LNCAP (cell line): ENCODE results near the gene AHDC1.

Experiments used
- TF ChIP-seq, protein P1 (sequence below): fragments of 450-650 bp; IDR thresholded peaks from 2 replicates; pipeline ENCODE4 v1.5.1; 2017; ENCODE audit warnings: mild to moderate bottlenecking

AHDC1 gene

DNA sequence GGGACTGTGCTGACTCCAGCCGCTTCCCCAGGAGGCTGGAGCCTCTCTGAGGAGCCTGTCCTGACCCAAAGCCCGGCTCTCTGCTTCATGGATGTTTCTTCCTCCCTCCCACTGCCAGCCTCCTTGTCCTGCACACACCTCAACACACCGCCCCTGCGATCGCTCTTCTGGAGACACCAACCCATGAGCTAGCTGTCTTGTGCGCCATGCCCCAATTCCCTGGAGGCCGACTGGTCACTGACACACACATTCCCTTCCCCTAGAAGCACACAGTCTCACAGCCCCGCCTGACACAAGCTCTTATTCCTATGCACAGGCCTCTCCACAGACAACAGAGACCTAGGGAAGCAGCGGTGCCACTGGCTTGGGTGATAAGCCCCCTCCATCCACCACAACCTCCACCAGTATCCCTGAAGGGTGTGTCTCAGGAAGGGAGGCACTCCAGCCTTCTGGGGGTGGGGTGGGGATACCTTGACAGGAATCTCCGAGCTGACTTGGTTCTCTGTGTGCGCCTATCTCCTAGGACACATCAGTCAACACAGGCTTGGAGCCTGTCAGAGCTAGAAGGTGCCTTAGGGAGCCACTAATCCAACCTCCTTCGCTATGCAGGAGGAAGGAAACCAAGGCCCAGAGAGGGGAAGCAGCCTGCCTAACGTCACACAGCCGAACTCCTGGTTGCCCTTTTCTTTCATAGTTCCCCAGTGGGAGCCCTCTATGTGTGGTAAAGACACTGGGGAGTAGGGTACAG is 31.1 kb downstream of the AHDC1 start:
- TF ChIP-seq, protein P1, sequence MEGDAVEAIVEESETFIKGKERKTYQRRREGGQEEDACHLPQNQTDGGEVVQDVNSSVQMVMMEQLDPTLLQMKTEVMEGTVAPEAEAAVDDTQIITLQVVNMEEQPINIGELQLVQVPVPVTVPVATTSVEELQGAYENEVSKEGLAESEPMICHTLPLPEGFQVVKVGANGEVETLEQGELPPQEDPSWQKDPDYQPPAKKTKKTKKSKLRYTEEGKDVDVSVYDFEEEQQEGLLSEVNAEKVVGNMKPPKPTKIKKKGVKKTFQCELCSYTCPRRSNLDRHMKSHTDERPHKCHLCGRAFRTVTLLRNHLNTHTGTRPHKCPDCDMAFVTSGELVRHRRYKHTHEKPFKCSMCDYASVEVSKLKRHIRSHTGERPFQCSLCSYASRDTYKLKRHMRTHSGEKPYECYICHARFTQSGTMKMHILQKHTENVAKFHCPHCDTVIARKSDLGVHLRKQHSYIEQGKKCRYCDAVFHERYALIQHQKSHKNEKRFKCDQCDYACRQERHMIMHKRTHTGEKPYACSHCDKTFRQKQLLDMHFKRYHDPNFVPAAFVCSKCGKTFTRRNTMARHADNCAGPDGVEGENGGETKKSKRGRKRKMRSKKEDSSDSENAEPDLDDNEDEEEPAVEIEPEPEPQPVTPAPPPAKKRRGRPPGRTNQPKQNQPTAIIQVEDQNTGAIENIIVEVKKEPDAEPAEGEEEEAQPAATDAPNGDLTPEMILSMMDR, result no peak

- TF ChIP-seq, protein P1, result no peak
Observed at GRCh38 chr1:27572019-27572678, 31.8 kb downstream of the AHDC1 start.

- TF ChIP-seq, protein P1, result no peak
Observed at GRCh38 chr1:27571439-27572018, 32.4 kb downstream of the AHDC1 start.

- TF ChIP-seq, protein P1, result no peak
Observed at GRCh38 chr1:27570784-27571183, 33.2 kb downstream of the AHDC1 start.

- TF ChIP-seq, protein P1, result no peak
Observed at GRCh38 chr1:27570356-27570755, 33.6 kb downstream of the AHDC1 start.

DNA sequence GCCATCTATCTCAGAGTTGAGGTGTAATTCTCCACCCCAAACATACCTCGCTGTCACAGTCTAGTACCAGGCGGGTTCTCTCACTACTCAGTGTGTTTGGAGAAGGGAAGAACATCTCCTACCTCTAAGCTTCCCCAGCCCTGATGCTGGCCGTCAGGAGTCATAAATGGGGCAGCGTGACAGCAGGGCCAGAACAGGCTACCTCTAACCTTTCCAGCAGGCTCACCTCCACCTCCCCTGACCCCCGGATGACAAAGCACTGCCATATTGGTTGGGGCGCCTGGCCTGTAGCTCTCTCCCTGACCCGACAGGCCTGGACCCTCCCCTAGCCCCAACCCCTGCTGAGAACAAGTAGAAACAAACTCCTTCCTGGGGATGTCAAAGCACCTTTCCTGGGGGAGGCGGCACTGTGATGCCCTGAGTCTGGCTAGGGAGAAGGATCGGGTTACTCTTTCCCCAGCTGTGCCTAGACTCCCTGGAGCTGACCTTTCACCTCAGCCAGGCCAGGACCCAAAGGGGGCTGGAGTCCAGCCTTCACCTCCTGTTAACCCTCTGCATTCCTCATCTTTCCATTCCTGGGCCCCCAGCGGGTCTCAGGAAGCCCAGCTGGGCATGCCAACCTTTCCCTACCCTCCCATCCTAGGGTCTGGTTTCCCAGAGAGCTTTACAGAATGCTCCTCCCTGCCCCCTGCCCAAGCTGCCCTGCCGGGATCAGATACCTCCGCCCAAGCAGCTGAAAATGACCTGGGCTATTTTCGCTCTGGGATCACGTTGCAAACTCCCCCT is 34.2 kb downstream of the AHDC1 start:
- TF ChIP-seq, protein P1, result no peak

DNA sequence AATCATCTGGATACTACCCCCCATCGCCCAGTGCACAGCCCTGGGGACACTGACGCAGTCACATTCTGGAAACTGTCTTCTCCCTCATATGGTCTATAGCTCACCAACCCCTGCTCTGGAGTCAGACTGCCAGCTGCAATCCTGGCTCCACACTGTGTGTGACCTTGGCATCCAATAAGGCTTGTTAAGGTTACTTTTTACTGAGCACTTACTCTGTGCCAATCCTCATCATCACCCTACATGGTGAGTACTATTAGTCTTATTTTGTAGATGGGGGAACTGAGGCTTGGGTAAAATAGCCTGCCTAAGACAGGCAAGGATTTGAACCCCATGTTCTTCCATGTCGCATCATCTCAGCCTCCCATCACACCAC is 34.9 kb downstream of the AHDC1 start:
- TF ChIP-seq, protein P1, result no peak
